NCI-H1417 (cell line): ENCODE data around the gene CDHR1.
"Not testable (repeated sequence)": the region's sequence is repeated elsewhere in the genome, so short reads cannot be mapped to it uniquely, and the experiment has no call there.

Experiments used
- DNase-seq, 3 experiments: peaks; one replicate each; lab custom pipeline; 2025; lab: John Stamatoyannopoulos, UW

Gene CDHR1

DNA sequence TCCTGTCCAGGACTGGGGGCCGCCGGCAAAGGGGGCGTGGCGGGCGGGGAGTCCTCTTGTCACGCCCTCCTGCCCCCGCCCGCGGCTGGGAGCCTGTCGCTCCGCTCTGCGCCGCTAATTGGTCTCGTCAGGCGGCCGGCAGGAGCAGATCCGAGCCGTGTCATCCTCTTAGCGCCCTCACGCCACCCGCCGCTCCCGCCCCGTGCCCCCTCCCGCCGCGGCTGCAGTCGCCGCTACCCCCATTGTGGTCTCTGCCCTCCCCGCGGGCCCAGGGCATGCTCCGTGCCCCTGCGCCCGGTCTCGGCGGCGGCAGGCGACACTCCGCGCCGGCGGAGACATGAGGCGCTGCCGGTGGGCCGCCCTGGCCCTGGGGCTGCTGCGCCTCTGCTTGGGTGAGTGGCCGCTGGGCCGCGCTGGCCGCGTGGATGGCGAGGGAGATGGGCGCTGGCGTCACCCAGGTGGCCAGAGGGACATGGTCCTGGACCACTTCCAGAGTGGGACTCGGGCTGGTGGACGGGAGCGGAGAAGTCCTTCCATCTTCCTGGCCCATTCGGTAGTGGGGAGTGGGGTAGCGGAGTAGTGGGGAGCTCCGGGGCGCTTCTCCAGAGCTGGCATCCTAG is at the start of gene CDHR1:
CDHR1 (plus strand) TSS at position 114 of the 620 bp plus-strand sequence; CDS start at position 338, 224 bp downstream.
- peak; percentile 45 to 59 (median 50) for DNase-seq

GRCh38 chr10:84147347-84147746 is 47.0 kb upstream of the CDHR1 start:
- no peak for DNase-seq

- peak in 2 of 3 experiments; percentile 6 to 27 for DNase-seq
Measured at GRCh38 chr10:84148006-84148597, 46.2 kb upstream of the CDHR1 start.

DNA sequence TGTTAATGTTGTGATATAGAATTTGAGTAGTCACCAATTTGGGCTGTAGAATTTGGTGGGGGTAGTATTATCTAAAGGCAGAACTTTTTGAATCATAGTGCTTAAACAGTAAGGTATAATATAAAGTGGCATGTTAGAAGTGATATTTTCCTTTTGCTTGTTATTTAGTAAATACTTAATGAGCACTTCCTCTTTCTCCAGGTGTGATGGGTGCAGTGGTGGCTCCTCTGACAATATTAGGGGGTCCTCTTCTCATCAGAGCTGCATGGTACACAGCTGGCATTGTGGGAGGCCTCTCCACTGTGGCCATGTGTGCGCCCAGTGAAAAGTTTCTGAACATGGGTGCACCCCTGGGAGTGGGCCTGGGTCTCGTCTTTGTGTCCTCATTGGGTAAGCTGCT is 44.5 kb upstream of the CDHR1 start:
- no peak for DNase-seq

DNA sequence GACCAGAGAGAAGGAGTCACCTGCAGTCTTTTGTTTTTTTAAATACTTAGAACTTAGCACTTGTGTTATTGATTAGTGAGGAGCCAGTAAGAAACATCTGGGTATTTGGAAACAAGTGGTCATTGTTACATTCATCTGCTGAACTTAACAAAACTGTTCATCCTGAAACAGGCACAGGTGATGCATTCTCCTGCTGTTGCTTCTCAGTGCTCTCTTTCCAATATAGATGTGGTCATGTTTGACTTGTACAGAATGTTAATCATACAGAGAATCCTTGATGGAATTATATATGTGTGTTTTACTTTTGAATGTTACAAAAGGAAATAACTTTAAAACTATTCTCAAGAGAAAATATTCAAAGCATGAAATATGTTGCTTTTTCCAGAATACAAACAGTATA is 41.6 kb upstream of the CDHR1 start:
- DNase-seq, result no peak

GRCh38 chr10:84155521-84155920 is 38.8 kb upstream of the CDHR1 start:
- DNase-seq, result no peak

DNA sequence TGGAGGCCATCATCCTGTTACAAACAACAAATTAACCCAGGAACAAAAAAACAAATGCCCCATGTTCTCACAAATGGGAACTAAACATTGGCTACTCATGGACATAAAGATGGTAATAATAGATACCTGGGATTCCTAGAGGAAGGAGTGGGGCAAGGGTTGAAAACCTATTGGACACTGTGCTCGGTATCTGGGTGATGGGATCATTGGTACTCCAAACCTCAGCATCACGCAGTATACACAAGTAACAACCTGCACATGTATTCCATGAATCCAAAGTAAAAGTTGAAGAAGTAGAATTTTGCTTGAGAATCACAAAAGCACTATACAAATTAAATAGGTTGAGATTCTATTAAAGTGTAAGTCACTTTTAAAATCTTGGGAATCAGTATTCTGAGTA is 38.3 kb upstream of the CDHR1 start:
- DNase-seq, result no peak

- peak in 1 of 3 experiments; percentile 6 for DNase-seq
Measured at GRCh38 chr10:84156768-84157167, 37.6 kb upstream of the CDHR1 start.

GRCh38 chr10:84158061-84158460 is 36.3 kb upstream of the CDHR1 start:
- no peak for DNase-seq

DNA sequence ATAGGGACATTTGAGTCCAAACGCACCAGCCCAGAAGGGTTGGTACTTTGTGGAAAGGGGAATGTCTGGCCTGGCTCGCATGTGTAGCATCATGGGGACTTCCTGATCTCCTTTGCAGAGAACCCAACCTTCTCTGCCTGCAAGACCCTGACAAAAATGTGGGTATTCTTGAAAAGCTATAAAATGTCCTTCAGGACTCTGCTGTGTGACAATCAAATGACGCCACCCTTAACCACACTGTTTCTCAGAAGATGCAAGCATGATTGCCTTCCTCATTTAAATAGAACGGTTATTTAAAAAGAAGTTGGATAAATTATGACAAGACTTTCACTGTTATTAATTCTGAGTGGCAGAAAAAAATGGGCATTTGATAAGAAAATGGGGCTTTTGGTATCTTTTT is 35.8 kb upstream of the CDHR1 start:
- DNase-seq, result no peak

GRCh38 chr10:84159076-84159685 is 35.2 kb upstream of the CDHR1 start:
- DNase-seq, result no peak

GRCh38 chr10:84160663-84161362 is 33.5 kb upstream of the CDHR1 start:
- DNase-seq, result no peak

- DNase-seq, result no peak
Measured at GRCh38 chr10:84163996-84164395, 30.3 kb upstream of the CDHR1 start.

DNA sequence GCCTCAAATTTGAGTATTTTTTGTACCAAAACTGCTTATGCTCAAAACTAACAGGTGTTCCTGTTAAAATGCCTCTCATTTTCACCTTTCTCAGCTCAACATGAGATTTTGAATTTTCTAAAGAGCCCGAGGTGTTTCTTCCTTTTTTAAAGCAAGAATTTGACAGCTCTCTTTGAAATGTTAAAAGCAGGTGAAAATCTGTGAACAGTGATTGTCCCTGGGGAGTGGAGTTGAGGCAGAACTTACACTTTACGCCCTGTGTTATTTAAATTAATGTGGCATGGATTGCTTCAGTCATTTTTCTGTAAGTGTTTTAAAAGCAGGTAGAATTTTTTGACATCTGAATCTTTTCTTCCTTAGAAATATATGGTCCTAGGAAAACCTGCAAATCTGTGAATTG is 29.9 kb upstream of the CDHR1 start:
- no peak for DNase-seq

DNA sequence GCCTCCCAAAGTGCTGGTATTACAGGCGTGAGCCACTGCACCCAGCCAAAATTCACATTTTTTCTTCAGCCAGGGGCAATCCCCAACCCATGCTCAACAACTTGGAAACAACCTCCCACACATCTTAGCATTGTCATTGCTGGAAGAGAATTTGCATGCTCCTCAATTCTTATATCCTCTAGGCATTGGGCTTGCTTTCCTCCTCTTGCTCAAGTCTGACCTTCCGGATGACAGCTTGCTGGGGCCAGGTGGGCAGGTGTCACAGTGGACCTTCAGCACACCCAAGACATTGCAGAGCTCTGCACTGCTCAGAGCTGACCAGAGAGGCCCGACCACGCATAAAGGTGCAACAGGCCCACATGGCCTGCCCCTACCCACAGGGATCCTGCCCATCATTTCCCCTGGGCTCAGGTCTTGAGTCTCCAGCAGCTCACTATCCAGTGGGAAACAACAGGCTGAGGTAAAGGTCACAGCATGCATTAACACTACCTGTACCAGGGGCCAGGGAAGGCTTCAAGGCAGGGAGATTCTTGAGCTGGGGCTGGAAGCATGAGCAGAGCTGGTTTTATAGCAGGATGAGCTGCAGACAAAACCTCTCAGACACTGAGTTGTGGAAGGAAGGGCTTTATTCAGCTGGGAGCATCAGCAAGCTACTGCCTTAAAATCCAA is 27.6 kb upstream of the CDHR1 start:
- no peak for DNase-seq

- not testable (repeated sequence) for DNase-seq
Measured at GRCh38 chr10:84167289-84167653, 27.1 kb upstream of the CDHR1 start.

DNA sequence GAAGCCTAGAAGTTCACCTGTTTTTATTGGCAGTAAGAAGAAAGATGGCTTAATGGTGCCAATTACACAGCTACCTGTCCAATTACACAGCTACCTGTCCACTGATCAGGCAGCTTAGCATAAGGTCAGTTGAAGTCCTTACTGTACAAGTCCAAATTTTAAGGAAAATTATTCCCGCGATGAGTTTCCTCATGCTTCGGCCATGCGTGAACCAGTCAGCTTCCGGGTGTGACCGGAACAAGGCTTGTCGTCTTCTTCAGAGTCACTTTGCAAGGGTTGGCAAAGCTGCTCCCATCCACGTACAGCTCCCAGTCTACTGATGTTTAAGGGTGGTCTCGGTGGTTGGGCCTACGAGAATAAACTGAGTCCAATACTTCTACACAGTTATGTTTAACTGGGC is 26.0 kb upstream of the CDHR1 start:
- DNase-seq, result not testable (repeated sequence)

DNA sequence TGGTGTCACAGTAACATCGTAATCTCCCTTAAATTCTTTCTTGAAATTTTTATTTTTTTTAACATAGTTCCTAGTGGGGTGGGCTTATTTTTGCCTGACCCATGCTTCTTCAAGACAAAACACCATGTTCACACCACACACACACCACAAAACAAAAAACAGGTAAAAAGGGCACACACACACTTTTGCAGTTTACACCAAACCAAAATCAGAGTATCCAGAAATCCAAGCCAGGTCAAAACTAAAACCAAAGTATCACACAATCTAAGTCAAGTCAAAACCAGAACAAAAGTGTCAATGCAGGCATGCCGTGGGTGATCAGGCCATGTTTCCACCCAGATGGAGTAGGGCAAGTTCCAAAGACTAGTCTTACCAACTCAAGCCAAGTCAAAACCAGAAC is 23.1 kb upstream of the CDHR1 start:
- not testable (repeated sequence) for DNase-seq

GRCh38 chr10:84171700-84172466 is 22.5 kb upstream of the CDHR1 start:
- DNase-seq, result not testable (repeated sequence)

DNA sequence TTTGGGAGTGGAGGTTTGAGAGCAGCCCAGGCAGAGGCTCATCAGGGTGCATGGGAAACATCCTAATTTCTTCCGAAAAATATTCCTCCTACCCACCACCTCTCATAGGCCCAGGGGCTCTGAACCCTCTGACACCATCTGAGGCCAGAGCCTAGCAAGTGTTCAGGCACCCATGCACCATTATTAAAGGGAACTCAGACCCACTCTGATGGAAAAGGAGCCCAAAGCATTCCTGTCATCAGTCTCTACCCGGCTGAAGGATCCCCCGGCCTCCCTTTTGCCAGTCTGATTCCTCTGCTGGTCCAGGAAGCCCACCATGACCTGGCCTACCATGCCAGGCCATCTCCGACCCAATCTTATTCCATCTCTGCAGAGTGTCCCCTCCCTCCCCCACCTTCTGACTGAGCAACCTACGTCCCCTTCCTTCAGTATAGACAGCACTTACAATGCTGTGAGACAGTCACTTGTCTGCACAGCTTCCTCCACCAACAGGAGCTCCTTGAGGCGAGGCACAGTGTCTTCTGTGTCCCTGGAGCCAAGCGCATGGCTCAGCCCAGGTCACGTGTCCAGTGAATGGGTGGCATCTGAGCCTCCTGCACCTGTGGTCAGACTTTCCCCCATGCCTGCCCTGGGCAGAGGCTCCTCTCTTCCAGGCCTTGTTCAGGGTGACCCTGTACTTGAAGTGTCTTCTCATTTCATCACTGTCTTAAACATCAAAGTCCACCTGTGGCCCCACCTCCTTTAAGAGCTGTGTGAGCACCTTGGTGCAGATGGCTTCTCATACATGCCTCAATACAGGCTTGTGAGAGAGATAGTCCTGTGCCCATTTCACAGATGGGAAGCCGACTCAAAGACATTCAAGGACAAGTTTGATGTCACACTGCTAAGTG is 21.6 kb upstream of the CDHR1 start:
- DNase-seq, result no peak

DNA sequence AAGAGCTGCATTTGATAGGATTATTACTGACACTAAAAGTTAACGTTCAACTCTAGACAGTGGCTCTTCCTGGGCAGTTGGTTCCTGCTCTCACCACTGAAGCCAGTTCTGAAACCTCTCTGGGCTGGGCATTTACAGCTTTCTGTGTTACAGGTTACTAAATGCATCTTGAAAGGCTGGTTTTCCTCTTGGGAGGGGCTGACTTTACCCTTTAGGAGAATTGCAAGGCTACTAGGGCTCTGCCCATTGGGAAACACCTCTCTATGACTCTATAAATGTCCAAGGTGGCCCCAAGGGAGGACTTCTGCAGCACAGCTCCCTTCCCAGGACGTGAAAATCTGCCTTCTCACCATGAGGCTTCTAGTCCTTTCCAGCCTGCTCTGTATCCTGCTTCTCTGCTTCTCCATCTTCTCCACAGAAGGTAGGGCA is 20.8 kb upstream of the CDHR1 start, which contains the start of gene GPR15LG:
GPR15LG (plus strand) TSS at position 301 of the 429 bp plus-strand sequence; CDS start at position 352, 51 bp downstream.
- DNase-seq, result no peak
